WTC11 (cell line): ENCODE data around the gene SH3BP4.

ENCODE experiments used
- ATF2 ChIP-seq: sonication (generic); formaldehyde crosslinking; IDR thresholded peaks from 2 replicates; pipeline ENCODE4 v1.8.1; 2022; ENCODE audit warnings: low read depth, missing genetic modification reagents, borderline replicate concordance
- CTCF ChIP-seq: fragments of 200-600 bp; IDR thresholded peaks from 2 replicates; pipeline ENCODE4 v1.8.0; 2022; ENCODE audit warnings: antibody characterized with exemption
- NFE2L1 ChIP-seq: sonication (generic); formaldehyde crosslinking; IDR thresholded peaks from 2 replicates; pipeline ENCODE4 v1.8.1; 2023; ENCODE audit warnings: missing genetic modification reagents
- SP1 ChIP-seq: sonication (generic); formaldehyde crosslinking; conservative IDR thresholded peaks from 2 replicates; pipeline ENCODE4 v1.8.1; 2022; ENCODE audit warnings: missing genetic modification reagents
- STAT6 ChIP-seq: sonication (generic); formaldehyde crosslinking; conservative IDR thresholded peaks from 2 replicates; pipeline ENCODE4 v1.8.1; 2023; ENCODE audit warnings: mild to moderate bottlenecking, low read depth, missing genetic modification reagents, moderate library complexity

- TF ChIP-seq CTCF, result no peak
- TF ChIP-seq ATF2 (CRISPR knock-in tag), result no peak
- no peak for TF ChIP-seq STAT6 (CRISPR knock-in tag)
- no peak for TF ChIP-seq SP1 (CRISPR knock-in tag)
- no peak for TF ChIP-seq NFE2L1 (CRISPR knock-in tag)
Measured at GRCh38 chr2:234993541-234993981, 41.7 kb downstream of the SH3BP4 start.
